Thymus (tissue), 11 donors: ENCODE results near the gene DNM2. TPM values are rescaled to one million over a fixed set of nuclear protein-coding genes. Genes with fewer than 3 reads are reported as not detected.
A peak's percentile ranks its signal among the peaks of the same experiment; 100 is the strongest.

ENCODE experiments used
- DNase-seq, 9 donors: peaks; one replicate each; pipeline ENCODE4 v3.0.0-alpha.2; 2013; ENCODE audit warnings: low spot score in 9 of 9, low read depth in 6 of 9, missing footprints in 1 of 9
- H3K27ac ChIP-seq, 2 donors: one replicate each; pipeline ENCODE4 v1.5.1; 2013; ENCODE audit warnings: control low read depth in 1 of 2, low read depth in 1 of 2, low read length in 1 of 2, mild to moderate bottlenecking in 1 of 2, moderate library complexity in 1 of 2
- H3K27me3 ChIP-seq, 2 donors: one replicate each; pipeline ENCODE4 v1.5.1; 2013; ENCODE audit warnings: low read length in 1 of 2; ENCODE audit not compliant: control insufficient read depth in 2 of 2, insufficient read depth in 1 of 2
- H3K36me3 ChIP-seq, 2 donors: one replicate each; pipeline ENCODE4 v1.5.1; 2013; ENCODE audit warnings: low read length in 1 of 2, mild to moderate bottlenecking in 1 of 2, moderate library complexity in 1 of 2; ENCODE audit not compliant: control insufficient read depth in 2 of 2, insufficient read depth in 2 of 2
- H3K4me1 ChIP-seq, 2 donors: one replicate each; pipeline ENCODE4 v1.5.1; 2013; ENCODE audit warnings: low read length in 2 of 2; ENCODE audit not compliant: control insufficient read depth in 2 of 2, insufficient read depth in 2 of 2
- H3K4me3 ChIP-seq, 2 donors: one replicate each; pipeline ENCODE4 v1.5.1; 2013; ENCODE audit warnings: low read length in 2 of 2, control low read depth in 1 of 2, mild to moderate bottlenecking in 1 of 2
- H3K9me3 ChIP-seq, 2 donors: one replicate each; pipeline ENCODE4 v1.5.1; 2013; ENCODE audit warnings: low read length in 1 of 2, mild to moderate bottlenecking in 1 of 2; ENCODE audit not compliant: control insufficient read depth in 2 of 2, insufficient read depth in 1 of 2
- WGBS: extraction: QIAGEN DNeasy Blood & Tissue Kit; methylation state at CpG from one replicate; pipeline ENCODE4 v1.1.7; 2013; 5-methylcytosine and 5-hydroxymethylcytosine counted together
- polyA plus RNA-seq: library from polyadenylated mRNA; stranded (reverse); fragments of 200-250 nt; gene quantifications from one replicate; pipeline ENCODE4 v1.2.3, GENCODE V29; 2013
- total RNA-seq: library from RNA; stranded (reverse); fragments of 120-200 nt; gene quantifications from one replicate; pipeline ENCODE4 v1.2.4, GENCODE V29; 2013
- donor health status: healthy.

Gene DNM2
- total and polyA plus RNA-seq, 2 donors: 49.0 to 102 TPM

DNA sequence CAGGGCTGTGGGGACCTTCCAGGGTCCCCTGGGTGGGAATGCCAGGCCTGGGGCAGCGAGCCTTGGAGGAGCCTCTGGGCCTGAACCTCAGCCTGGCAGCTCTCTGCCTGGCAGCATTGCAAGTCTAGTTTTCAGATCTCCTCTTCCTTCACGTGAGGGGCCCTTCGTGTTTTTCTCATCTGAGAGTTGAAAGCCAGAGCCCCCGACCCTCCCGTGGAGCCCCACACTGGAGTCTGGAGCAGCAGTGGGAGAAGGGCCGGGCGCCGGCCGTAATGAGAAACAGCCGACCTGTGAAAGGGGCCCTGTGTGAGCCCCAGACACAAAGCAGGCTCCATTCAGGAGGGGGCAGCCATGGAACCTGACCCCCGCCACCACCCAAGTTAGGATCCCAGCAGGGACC is 98.8 kb downstream of the DNM2 start:
- peak overlapping the region; percentile 20 to 37 for H3K27ac ChIP-seq
- no peak for DNase-seq
- H3K27me3 ChIP-seq: no peaks in the 10 kb centered on the region
- H3K4me3 ChIP-seq: no peak overlapping the region
- H3K4me1 ChIP-seq: peaks cover 0 to 3% of the 10 kb centered on the region in 2 donors
- 99% methylated on average over 11 of the region's 11 CpGs for WGBS
- no peaks in the 10 kb centered on the region for H3K9me3 ChIP-seq
- H3K36me3 ChIP-seq: peaks cover 68 to 74% of the 10 kb centered on the region in 2 donors

GRCh38 chr19:10817291-10818038 is 99.6 kb downstream of the DNM2 start:
- H3K4me1 ChIP-seq: peaks cover 0 to 3% of the 10 kb centered on the region in 2 donors
- 98% methylated on average over 42 of the region's 42 CpGs for WGBS
- no peaks in the 10 kb centered on the region for H3K27me3 ChIP-seq
- no peak for DNase-seq
- peak overlapping the region in 1 of 2 donors; percentile 17 for H3K27ac ChIP-seq
- no peak overlapping the region for H3K4me3 ChIP-seq
- no peaks in the 10 kb centered on the region for H3K9me3 ChIP-seq
- H3K36me3 ChIP-seq: peaks cover 70 to 72% of the 10 kb centered on the region in 2 donors

DNA sequence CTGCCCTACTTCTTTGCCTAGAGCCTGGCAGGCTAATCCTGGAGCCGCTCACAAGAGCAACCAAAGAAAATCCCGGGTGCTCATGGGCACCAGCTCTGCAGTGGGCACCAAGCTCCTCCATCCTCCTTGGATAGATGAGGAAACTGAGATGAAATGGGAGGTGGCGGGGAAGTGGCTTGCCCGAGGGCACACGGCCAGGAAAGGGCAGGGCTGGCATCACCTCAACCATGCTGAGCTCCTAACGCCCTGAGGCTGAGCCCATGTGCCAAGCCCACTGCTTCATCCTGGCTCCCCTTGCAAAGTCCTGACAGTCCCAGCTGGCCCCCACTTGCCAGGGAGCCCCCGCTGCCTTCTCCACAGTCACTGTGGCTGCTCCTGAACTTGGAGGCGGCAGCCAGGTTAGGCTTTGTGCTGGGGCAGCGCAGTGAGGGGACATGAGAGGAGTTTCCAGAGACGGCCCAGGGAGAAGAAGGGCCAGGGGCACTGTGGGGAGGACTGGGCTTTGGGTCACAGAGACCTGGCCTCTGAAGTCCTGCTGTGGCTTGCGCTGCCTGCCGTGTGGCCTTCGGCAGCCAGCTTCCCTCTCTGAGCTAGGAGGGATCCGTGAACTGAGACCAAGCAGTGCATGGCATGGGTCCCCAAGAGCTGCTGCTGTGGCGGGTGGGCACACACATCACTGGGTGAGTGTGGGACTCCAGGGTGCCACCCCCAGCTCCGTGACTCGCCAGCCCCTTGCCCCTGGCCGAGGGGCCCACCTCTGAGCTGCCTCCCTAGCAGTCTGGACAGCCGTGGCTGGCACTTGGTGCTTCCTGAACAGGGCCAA is 100.6 kb downstream of the DNM2 start:
- H3K27me3 ChIP-seq: no peaks in the 10 kb centered on the region
- H3K4me3 ChIP-seq: no peak overlapping the region
- DNase-seq: no peak
- no peaks in the 10 kb centered on the region for H3K4me1 ChIP-seq
- H3K27ac ChIP-seq: no peak overlapping the region
- peaks cover 66 to 71% of the 10 kb centered on the region in 2 donors for H3K36me3 ChIP-seq
- H3K9me3 ChIP-seq: no peaks in the 10 kb centered on the region
- 97% methylated on average over 19 of the region's 19 CpGs for WGBS

- Histone ChIP-seq H3K4me3 (no peak overlapping the region), H3K27ac (no peak overlapping the region), H3K4me1 (no peaks in the 10 kb centered on the region), H3K27me3 (no peaks in the 10 kb centered on the region), H3K9me3 (no peaks in the 10 kb centered on the region), H3K36me3 (peaks cover 75 to 79% of the 10 kb centered on the region in 2 donors)
- no peak for DNase-seq
- WGBS: 98% methylated on average over 27 of the region's 27 CpGs
These were observed 101.5 kb downstream of the DNM2 start for GRCh38 chr19:10819124-10820060.

GRCh38 chr19:10820173-10820572 is 102.3 kb downstream of the DNM2 start:
- Histone ChIP-seq H3K4me3 (no peak overlapping the region), H3K27me3 (no peaks in the 10 kb centered on the region), H3K4me1 (no peaks in the 10 kb centered on the region), H3K36me3 (peaks cover 75 to 83% of the 10 kb centered on the region in 2 donors), H3K27ac (no peak overlapping the region), H3K9me3 (no peaks in the 10 kb centered on the region)
- no peak for DNase-seq
- WGBS: 98% methylated on average over 7 of the region's 7 CpGs

GRCh38 chr19:10823690-10824089 is 105.8 kb downstream of the DNM2 start:
- Histone ChIP-seq H3K36me3 (peaks cover 73 to 77% of the 10 kb centered on the region in 2 donors), H3K27me3 (no peaks in the 10 kb centered on the region), H3K9me3 (no peaks in the 10 kb centered on the region), H3K4me3 (no peak overlapping the region), H3K4me1 (no peaks in the 10 kb centered on the region), H3K27ac (no peak overlapping the region)
- no peak for DNase-seq
- WGBS: over 99% methylated on average over 12 of the region's 12 CpGs

DNA sequence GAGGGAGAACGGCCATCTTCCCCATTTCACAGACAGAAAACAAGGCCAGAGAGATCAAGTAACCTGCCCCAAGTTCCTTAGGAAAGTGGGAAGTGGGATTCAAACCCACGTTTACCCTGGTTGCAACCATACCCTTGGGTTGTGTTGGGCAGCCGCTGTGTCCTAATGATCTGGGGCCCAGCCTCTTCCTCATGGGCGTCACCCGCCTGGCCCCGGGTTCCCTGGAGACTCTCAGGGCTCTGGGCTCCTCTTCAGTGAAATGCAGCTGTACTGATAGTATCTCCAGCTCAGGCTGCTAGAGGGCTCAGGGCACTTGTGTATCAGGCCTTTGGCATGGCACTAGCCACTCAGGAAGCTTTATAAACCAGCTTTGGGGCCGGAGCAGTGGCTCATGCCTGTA is 108.4 kb downstream of the DNM2 start:
- peaks cover 73 to 78% of the 10 kb centered on the region in 2 donors for H3K36me3 ChIP-seq

GRCh38 chr19:10826846-10827245 is 109.0 kb downstream of the DNM2 start:
- Histone ChIP-seq H3K4me1 (no peaks in the 10 kb centered on the region), H3K4me3 (no peak overlapping the region), H3K9me3 (no peaks in the 10 kb centered on the region), H3K27me3 (no peaks in the 10 kb centered on the region), H3K36me3 (peaks cover 73 to 79% of the 10 kb centered on the region in 2 donors), H3K27ac (no peak overlapping the region)
- DNase-seq: no peak
- 97% methylated on average over 6 of the region's 6 CpGs for WGBS

More for the DNA sequence above, 108.4 kb downstream of the DNM2 start:
- no peak for DNase-seq
- no peaks in the 10 kb centered on the region for H3K27me3 ChIP-seq
- WGBS: 97% methylated on average over 7 of the region's 7 CpGs
- no peaks in the 10 kb centered on the region for H3K9me3 ChIP-seq
- no peak overlapping the region for H3K27ac ChIP-seq
- H3K4me3 ChIP-seq: no peak overlapping the region
- H3K4me1 ChIP-seq: no peaks in the 10 kb centered on the region
